Thyroid gland (tissue), 4 donors: ENCODE data around the gene H6PD.

Source experiments
- POLR2A ChIP-seq, 2 donors: fragments of 450-650 bp; IDR thresholded peaks; one replicate each; pipeline ENCODE4 v1.6.1; 2017; ENCODE audit warnings: antibody characterized with exemption in 2 of 2, mild to moderate bottlenecking in 2 of 2, moderate library complexity in 1 of 2
- TF ChIP-seq, protein P1 (sequence below), 6 experiments: fragments of 200-600 bp in 3 of 6; fragments of 450-650 bp in 3 of 6; sonication (generic) in 3 of 6; IDR thresholded peaks; one replicate each; pipeline ENCODE4 v1.5.1; 2016 to 2019; ENCODE audit warnings: antibody characterized with exemption in 6 of 6, mild to moderate bottlenecking in 2 of 6, inconsistent platforms in 1 of 6, moderate library complexity in 1 of 6

GRCh38 chr1:9284061-9284460 is 49.5 kb downstream of the H6PD start:
- TF ChIP-seq, protein P1, sequence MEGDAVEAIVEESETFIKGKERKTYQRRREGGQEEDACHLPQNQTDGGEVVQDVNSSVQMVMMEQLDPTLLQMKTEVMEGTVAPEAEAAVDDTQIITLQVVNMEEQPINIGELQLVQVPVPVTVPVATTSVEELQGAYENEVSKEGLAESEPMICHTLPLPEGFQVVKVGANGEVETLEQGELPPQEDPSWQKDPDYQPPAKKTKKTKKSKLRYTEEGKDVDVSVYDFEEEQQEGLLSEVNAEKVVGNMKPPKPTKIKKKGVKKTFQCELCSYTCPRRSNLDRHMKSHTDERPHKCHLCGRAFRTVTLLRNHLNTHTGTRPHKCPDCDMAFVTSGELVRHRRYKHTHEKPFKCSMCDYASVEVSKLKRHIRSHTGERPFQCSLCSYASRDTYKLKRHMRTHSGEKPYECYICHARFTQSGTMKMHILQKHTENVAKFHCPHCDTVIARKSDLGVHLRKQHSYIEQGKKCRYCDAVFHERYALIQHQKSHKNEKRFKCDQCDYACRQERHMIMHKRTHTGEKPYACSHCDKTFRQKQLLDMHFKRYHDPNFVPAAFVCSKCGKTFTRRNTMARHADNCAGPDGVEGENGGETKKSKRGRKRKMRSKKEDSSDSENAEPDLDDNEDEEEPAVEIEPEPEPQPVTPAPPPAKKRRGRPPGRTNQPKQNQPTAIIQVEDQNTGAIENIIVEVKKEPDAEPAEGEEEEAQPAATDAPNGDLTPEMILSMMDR (IDR thresholded peaks at IDR 0.05): no peak
- no peak for TF ChIP-seq POLR2A (IDR thresholded peaks at IDR 0.05)
